ENCODE measurements around the gene PDCD4. TPM values are rescaled to one million over a fixed set of nuclear protein-coding genes. Genes with fewer than 3 reads are reported as not detected.

The PDCD4 gene
- total RNA-seq, 4 donors from 2014 or later, result 98.3 to 724 (median 511) TPM

DNA sequence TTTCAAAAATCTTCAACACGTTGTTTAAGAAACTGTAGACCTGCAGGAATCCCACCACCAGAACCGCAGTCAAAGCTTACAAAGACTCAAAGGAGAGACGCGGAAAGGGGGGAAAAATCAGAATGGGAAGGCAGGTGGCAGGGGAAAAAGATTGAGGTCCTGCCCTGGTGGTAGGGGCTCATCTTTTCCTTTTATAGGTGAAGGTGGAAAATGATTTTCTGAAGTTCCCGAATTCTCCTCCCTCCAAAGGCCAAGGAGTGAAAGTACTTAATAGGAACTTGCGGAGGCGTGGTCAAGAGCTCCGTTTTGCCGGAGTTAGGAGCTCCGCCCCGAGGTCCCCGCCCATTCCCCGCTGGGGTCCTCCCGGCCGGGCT is 46.5 kb downstream of the PDCD4 start:
- Histone ChIP-seq H3K4me3 (peak overlapping the region; percentile 47 to 89 (median 78)), H3K36me3 (no peaks in the 10 kb centered on the region), H3K27ac (peak overlapping the region; percentile 98 to 100 (median 98)), H3K27me3 (no peaks in the 10 kb centered on the region), H3K4me1 (peaks cover 6 to 37% (median 20%) of the 10 kb centered on the region in 4 donors), H3K9me3 (no peaks in the 10 kb centered on the region)
- in situ Hi-C loops (cut with MboI; ENCODE audit: low pct_ligation_motif_present in 1 of 4, low pct_unique_long_range_greater_than_20kb in 1 of 4, low sequenced_read_pairs in 3 of 4), result loop anchor here in 2 of 4 donors (25.0 kb wide), 2 partner anchors 306 to 331 kb away; no protein-coding TSS in a partner anchor
- TF ChIP-seq EP300 (IDR thresholded peaks at IDR 0.05; ENCODE audit: low read depth), result no peak
- TF ChIP-seq, protein P1, sequence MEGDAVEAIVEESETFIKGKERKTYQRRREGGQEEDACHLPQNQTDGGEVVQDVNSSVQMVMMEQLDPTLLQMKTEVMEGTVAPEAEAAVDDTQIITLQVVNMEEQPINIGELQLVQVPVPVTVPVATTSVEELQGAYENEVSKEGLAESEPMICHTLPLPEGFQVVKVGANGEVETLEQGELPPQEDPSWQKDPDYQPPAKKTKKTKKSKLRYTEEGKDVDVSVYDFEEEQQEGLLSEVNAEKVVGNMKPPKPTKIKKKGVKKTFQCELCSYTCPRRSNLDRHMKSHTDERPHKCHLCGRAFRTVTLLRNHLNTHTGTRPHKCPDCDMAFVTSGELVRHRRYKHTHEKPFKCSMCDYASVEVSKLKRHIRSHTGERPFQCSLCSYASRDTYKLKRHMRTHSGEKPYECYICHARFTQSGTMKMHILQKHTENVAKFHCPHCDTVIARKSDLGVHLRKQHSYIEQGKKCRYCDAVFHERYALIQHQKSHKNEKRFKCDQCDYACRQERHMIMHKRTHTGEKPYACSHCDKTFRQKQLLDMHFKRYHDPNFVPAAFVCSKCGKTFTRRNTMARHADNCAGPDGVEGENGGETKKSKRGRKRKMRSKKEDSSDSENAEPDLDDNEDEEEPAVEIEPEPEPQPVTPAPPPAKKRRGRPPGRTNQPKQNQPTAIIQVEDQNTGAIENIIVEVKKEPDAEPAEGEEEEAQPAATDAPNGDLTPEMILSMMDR (IDR thresholded peaks at IDR 0.05), result peak in 2 of 5 experiments; percentile 3 to 21
- intact Hi-C loops (cut with DNase I; ENCODE audit: low total_unique reads), result no loop called here
- 0 to 9% methylated on average over 3 to 15 of the region's 15 CpGs for WGBS, 2 donors (ENCODE audit: low coverage in 1 of 2)
- DNase-seq, result peak; percentile 97

DNA sequence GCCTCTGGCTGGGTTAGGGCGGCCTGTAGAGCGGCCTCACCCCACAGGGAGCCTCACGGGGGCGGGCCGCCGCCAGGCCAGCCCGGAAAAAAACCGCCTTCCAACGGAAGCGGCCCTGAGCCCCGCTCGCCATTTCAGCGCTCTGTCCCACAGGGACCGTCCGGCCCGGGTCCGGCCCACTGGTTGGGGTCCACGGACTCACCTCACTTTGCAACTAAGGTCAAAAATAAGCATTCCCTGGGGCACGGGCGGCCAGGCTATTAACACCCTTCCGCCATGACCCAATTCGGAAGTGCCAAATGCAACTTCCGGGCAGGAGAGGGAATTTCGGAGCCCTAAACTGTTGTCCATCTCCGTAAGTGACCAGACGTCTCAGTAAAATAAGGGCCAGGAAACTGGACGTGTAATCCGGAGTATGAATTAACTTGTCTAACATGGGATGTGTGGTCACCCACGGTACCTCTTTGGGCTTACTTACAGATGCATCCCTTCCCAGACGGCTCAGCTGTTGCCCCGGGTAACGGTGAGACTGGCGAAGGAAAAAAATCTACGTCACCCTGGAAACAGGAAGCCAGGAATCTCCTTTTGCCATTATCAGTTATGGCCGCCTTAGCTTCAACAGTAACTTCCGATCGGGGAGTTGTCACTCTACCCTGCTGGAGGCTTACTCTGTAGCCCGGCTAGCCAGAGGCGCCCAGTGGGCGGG is 47.1 kb downstream of the PDCD4 start, which contains the start of gene BBIP1:
TSS of gene BBIP1 (minus strand) at position 538 of the 706 bp plus-strand sequence. CDS start 1,023 bp downstream, outside the sequence.
- no peak for DNase-seq
- intact Hi-C loops (cut with DNase I; ENCODE audit: low total_unique reads), result no loop called here
- TF ChIP-seq POLR2AphosphoS5 (IDR thresholded peaks at IDR 0.05) (peak; percentile 49 to 78 (median 75)), POLR2A (IDR thresholded peaks at IDR 0.05) (peak; percentile 88), EP300 (IDR thresholded peaks at IDR 0.05; ENCODE audit: low read depth) (peak; percentile 24)
- TF ChIP-seq, protein P1 (IDR thresholded peaks at IDR 0.05), result peak in 3 of 5 experiments; percentile 1 to 17 (median 15)

DNA sequence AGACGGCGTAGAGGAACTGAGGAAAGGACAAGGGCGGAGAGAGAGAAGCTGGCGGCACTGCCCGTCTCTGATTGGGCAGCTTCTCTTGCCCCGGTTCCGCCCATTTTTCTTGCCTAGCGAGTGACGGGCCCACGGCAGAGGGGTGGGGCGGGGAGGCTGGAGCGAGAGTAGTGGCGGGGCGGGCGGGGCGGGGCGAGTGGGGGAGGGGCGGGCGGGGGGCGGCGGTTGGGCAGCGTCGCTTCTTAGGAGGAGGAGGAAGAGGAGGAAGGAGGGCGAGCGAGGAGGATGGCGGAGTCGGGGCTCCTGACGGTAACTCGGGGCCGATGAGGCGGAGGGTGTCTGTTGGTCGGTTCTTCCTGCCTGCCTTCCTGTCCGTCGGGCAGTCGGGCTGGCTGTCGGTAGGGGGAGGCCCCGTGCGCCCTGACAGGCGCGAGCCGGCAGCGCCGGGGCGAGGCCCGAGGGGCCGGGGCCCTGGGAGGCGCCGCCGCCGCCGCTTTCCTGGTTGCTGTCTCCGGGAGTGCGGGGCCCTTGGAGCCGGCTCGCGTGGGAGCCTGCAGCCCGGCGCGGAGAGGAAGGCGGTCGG is 47.7 kb downstream of the PDCD4 start, which contains the start of gene SHOC2:
TSS of gene SHOC2 (plus strand) at position 256 of the 583 bp plus-strand sequence. CDS start 44,755 bp downstream, outside the sequence.
- in situ Hi-C loops (cut with MboI; ENCODE audit: low pct_ligation_motif_present in 1 of 4, low pct_unique_long_range_greater_than_20kb in 1 of 4, low sequenced_read_pairs in 3 of 4) (loop anchor here in 2 of 4 donors (25.0 kb wide), 2 partner anchors 307 to 332 kb away; no protein-coding TSS in a partner anchor), intact Hi-C loops (cut with DNase I; ENCODE audit: low total_unique reads) (no loop called here)
- Histone ChIP-seq H3K36me3 (no peaks in the 10 kb centered on the region), H3K9me3 (no peaks in the 10 kb centered on the region), H3K27me3 (no peaks in the 10 kb centered on the region), H3K4me3 (peak within 1 kb of the TSS; percentile 86 to 92 (median 88)), H3K4me1 (peaks cover 16 to 49% (median 29%) of the 10 kb centered on the region in 4 donors), H3K27ac (peak within 1 kb of the TSS; percentile 98 to 100 (median 98))
- WGBS, 2 donors (ENCODE audit: low coverage in 1 of 2), result 1% methylated on average over 26 of the region's 61 CpGs; no CpG with 5 or more reads in 1 of the 2 donors
- DNase-seq, result peak; percentile 99
- TF ChIP-seq POLR2AphosphoS5 (IDR thresholded peaks at IDR 0.05) (peak; percentile 86 to 94 (median 91)), EP300 (IDR thresholded peaks at IDR 0.05; ENCODE audit: low read depth) (no peak), POLR2A (IDR thresholded peaks at IDR 0.05) (peak; percentile 57)
- TF ChIP-seq, protein P1 (IDR thresholded peaks at IDR 0.05), result peak in 1 of 5 experiments; percentile 25

More for the DNA sequence above, 47.1 kb downstream of the PDCD4 start, which contains the start of gene BBIP1:
- Histone ChIP-seq H3K27me3 (no peaks in the 10 kb centered on the region), H3K4me1 (peaks cover 10 to 43% (median 26%) of the 10 kb centered on the region in 4 donors), H3K4me3 (peak within 1 kb of the TSS; percentile 86 to 92 (median 88)), H3K36me3 (no peaks in the 10 kb centered on the region), H3K9me3 (no peaks in the 10 kb centered on the region), H3K27ac (peak within 1 kb of the TSS; percentile 98 to 100 (median 98))
- in situ Hi-C loops (cut with MboI; ENCODE audit: low pct_ligation_motif_present in 1 of 4, low pct_unique_long_range_greater_than_20kb in 1 of 4, low sequenced_read_pairs in 3 of 4), result loop anchor here in 2 of 4 donors (25.0 kb wide), 2 partner anchors 306 to 331 kb away; no protein-coding TSS in a partner anchor
- 0% methylated on average over 10 to 40 of the region's 40 CpGs for WGBS, 2 donors (ENCODE audit: low coverage in 1 of 2)

Measured in transverse colon (tissue), 4 donors.